ENCODE measurements around the gene SEPHS1. TPM values are rescaled to one million over a fixed set of nuclear protein-coding genes. Genes with fewer than 3 reads are reported as not detected.

SEPHS1 gene
- total and polyA plus RNA-seq, 2 of the 8 experiments (the other 6 are each of a cell fraction or from before 2014, with no cell fraction given): 270 to 683 TPM

DNA sequence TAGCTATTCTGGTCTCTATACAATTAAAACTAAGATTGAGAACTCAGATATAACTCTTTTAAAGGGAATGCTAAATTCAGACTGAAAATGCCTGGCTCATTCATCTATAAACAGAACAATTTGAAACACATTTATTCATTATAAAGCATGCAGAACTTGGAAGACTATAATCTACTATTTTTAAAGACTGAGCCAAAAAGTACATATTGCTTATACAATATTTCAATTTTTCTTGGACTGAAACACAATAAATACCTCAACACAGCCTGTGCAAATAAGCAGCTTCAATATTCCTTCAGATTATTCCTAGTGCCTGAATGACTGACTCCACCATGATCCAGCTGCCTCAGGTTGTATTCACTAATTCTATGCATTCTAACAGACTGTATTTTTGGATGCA, 32.7 kb downstream of the SEPHS1 start (continued):
- TF ChIP-seq, protein P1, sequence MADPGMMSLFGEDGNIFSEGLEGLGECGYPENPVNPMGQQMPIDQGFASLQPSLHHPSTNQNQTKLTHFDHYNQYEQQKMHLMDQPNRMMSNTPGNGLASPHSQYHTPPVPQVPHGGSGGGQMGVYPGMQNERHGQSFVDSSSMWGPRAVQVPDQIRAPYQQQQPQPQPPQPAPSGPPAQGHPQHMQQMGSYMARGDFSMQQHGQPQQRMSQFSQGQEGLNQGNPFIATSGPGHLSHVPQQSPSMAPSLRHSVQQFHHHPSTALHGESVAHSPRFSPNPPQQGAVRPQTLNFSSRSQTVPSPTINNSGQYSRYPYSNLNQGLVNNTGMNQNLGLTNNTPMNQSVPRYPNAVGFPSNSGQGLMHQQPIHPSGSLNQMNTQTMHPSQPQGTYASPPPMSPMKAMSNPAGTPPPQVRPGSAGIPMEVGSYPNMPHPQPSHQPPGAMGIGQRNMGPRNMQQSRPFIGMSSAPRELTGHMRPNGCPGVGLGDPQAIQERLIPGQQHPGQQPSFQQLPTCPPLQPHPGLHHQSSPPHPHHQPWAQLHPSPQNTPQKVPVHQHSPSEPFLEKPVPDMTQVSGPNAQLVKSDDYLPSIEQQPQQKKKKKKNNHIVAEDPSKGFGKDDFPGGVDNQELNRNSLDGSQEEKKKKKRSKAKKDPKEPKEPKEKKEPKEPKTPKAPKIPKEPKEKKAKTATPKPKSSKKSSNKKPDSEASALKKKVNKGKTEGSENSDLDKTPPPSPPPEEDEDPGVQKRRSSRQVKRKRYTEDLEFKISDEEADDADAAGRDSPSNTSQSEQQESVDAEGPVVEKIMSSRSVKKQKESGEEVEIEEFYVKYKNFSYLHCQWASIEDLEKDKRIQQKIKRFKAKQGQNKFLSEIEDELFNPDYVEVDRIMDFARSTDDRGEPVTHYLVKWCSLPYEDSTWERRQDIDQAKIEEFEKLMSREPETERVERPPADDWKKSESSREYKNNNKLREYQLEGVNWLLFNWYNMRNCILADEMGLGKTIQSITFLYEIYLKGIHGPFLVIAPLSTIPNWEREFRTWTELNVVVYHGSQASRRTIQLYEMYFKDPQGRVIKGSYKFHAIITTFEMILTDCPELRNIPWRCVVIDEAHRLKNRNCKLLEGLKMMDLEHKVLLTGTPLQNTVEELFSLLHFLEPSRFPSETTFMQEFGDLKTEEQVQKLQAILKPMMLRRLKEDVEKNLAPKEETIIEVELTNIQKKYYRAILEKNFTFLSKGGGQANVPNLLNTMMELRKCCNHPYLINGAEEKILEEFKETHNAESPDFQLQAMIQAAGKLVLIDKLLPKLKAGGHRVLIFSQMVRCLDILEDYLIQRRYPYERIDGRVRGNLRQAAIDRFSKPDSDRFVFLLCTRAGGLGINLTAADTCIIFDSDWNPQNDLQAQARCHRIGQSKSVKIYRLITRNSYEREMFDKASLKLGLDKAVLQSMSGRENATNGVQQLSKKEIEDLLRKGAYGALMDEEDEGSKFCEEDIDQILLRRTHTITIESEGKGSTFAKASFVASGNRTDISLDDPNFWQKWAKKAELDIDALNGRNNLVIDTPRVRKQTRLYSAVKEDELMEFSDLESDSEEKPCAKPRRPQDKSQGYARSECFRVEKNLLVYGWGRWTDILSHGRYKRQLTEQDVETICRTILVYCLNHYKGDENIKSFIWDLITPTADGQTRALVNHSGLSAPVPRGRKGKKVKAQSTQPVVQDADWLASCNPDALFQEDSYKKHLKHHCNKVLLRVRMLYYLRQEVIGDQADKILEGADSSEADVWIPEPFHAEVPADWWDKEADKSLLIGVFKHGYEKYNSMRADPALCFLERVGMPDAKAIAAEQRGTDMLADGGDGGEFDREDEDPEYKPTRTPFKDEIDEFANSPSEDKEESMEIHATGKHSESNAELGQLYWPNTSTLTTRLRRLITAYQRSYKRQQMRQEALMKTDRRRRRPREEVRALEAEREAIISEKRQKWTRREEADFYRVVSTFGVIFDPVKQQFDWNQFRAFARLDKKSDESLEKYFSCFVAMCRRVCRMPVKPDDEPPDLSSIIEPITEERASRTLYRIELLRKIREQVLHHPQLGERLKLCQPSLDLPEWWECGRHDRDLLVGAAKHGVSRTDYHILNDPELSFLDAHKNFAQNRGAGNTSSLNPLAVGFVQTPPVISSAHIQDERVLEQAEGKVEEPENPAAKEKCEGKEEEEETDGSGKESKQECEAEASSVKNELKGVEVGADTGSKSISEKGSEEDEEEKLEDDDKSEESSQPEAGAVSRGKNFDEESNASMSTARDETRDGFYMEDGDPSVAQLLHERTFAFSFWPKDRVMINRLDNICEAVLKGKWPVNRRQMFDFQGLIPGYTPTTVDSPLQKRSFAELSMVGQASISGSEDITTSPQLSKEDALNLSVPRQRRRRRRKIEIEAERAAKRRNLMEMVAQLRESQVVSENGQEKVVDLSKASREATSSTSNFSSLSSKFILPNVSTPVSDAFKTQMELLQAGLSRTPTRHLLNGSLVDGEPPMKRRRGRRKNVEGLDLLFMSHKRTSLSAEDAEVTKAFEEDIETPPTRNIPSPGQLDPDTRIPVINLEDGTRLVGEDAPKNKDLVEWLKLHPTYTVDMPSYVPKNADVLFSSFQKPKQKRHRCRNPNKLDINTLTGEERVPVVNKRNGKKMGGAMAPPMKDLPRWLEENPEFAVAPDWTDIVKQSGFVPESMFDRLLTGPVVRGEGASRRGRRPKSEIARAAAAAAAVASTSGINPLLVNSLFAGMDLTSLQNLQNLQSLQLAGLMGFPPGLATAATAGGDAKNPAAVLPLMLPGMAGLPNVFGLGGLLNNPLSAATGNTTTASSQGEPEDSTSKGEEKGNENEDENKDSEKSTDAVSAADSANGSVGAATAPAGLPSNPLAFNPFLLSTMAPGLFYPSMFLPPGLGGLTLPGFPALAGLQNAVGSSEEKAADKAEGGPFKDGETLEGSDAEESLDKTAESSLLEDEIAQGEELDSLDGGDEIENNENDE (IDR thresholded peaks at IDR 0.05; ENCODE audit: insufficient replicate concordance, low read length): no peak
- no peak for TF ChIP-seq BACH1 (IDR thresholded peaks at IDR 0.05; ENCODE audit: low read length)
- TF ChIP-seq SP2 (IDR thresholded peaks at IDR 0.05; ENCODE audit: low read length): no peak
- TF ChIP-seq SP1 (IDR thresholded peaks at IDR 0.05; ENCODE audit: low read depth, low read length): no peak
- no peak for TF ChIP-seq GTF2F1 (IDR thresholded peaks at IDR 0.05; ENCODE audit: borderline replicate concordance, low read depth, low read length)
- TF ChIP-seq SUZ12 (IDR thresholded peaks at IDR 0.05; ENCODE audit: low read length): no peak
- TF ChIP-seq TAF7 (optimal IDR thresholded peaks at IDR 0.05; ENCODE audit: borderline replicate concordance, low read depth, low read length): no peak
- no peak for TF ChIP-seq KDM5A (IDR thresholded peaks at IDR 0.05; ENCODE audit: low read length)
- TF ChIP-seq, protein P2, sequence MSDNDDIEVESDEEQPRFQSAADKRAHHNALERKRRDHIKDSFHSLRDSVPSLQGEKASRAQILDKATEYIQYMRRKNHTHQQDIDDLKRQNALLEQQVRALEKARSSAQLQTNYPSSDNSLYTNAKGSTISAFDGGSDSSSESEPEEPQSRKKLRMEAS (IDR thresholded peaks at IDR 0.05): no peak
- TF ChIP-seq SIN3A (conservative IDR thresholded peaks at IDR 0.05 in 1 of 2, IDR thresholded peaks at IDR 0.05 in 1 of 2; ENCODE audit: low read depth in 1 of 2, low read length in 2 of 2): no peak

Data from H1 (cell line).